GM23338 (cell line): ENCODE measurements around the gene ATG9B. TPM values are rescaled to one million over a fixed set of nuclear protein-coding genes. Genes with fewer than 3 reads are reported as not detected.

Source experiments
- ATAC-seq: fragments of 200-7000 bp; cut with Tn5 transposase; 3 replicates; pipeline ENCODE4 v1.9.1; 2020
- DNase-seq: peaks from one replicate; pipeline ENCODE4 v3.0.0-alpha.2; 2015; ENCODE audit warnings: low spot score
- H2AFZ ChIP-seq: fragments of 200-600 bp; sonication (generic); 2 replicates; pipeline ENCODE4 v1.8.0; 2016; ENCODE audit warnings: antibody characterized with exemption, mild to moderate bottlenecking, moderate library complexity
- H3F3A ChIP-seq: fragments of 200-600 bp; sonication (generic); replicated peaks from 2 replicates; pipeline ENCODE4 v1.8.0; 2017; ENCODE audit warnings: antibody characterized with exemption, mixed run types, low read depth
- H3K27ac ChIP-seq: fragments of 200-600 bp; sonication (generic); 2 replicates; pipeline ENCODE4 v1.6.1; 2016; ENCODE audit warnings: low read depth
- H3K27me3 ChIP-seq: fragments of 200-600 bp; sonication (generic); 2 replicates; pipeline ENCODE4 v1.8.0; 2016; ENCODE audit warnings: mild to moderate bottlenecking, mixed run types, moderate library complexity; ENCODE audit not compliant: insufficient read depth
- H3K36me3 ChIP-seq: fragments of 200-600 bp; sonication (generic); 2 replicates; pipeline ENCODE4 v1.8.0; 2016; ENCODE audit warnings: mild to moderate bottlenecking; ENCODE audit not compliant: insufficient read depth
- H3K4me1 ChIP-seq: fragments of 200-600 bp; sonication (generic); 2 replicates; pipeline ENCODE4 v1.8.0; 2016; ENCODE audit warnings: mild to moderate bottlenecking, moderate library complexity; ENCODE audit not compliant: insufficient read depth
- H3K4me2 ChIP-seq: fragments of 200-600 bp; sonication (generic); 2 replicates; pipeline ENCODE4 v1.7.1; 2017; ENCODE audit warnings: mixed run types
- H3K4me3 ChIP-seq: fragments of 200-600 bp; sonication (generic); 2 replicates; pipeline ENCODE4 v1.6.1; 2016; ENCODE audit warnings: mixed run types
- H3K79me2 ChIP-seq: fragments of 200-600 bp; sonication (generic); replicated peaks from 2 replicates; pipeline ENCODE4 v1.8.0; 2017; ENCODE audit warnings: mild to moderate bottlenecking; ENCODE audit not compliant: insufficient read depth
- H3K9me2 ChIP-seq: fragments of 200-600 bp; sonication (generic); 2 replicates; pipeline ENCODE4 v1.8.0; 2017; ENCODE audit not compliant: insufficient read depth
- H4K20me1 ChIP-seq: fragments of 200-600 bp; sonication (generic); replicated peaks from 2 replicates; pipeline ENCODE4 v1.8.0; 2017; ENCODE audit warnings: mild to moderate bottlenecking; ENCODE audit not compliant: insufficient read depth
- H3K27ac Mint-ChIP-seq: 2 replicates; pipeline ENCODE4 v1.8.0; 2020; ENCODE audit warnings: inconsistent platforms, mild to moderate bottlenecking, moderate library complexity, mixed read lengths
- H3K27me3 Mint-ChIP-seq: 3 replicates; pipeline ENCODE4 v1.8.0; 2022; ENCODE audit warnings: low read depth, mild to moderate bottlenecking, moderate library complexity, mixed read lengths, inconsistent platforms; ENCODE audit not compliant: insufficient read depth, poor library complexity
- H3K36me3 Mint-ChIP-seq: 3 replicates; pipeline ENCODE4 v1.8.0; 2021; ENCODE audit warnings: low read depth, mild to moderate bottlenecking, inconsistent platforms, moderate library complexity, mixed read lengths
- H3K4me1 Mint-ChIP-seq: 3 replicates; pipeline ENCODE4 v1.8.0; 2020; ENCODE audit warnings: mild to moderate bottlenecking, inconsistent platforms, mixed read lengths
- H3K4me3 Mint-ChIP-seq: 3 replicates; pipeline ENCODE4 v1.8.0; 2021; ENCODE audit warnings: moderate library complexity, mild to moderate bottlenecking, inconsistent platforms, mixed read lengths
- H3K9me3 Mint-ChIP-seq: 3 replicates; pipeline ENCODE4 v1.8.0; 2020; ENCODE audit warnings: moderate library complexity, mild to moderate bottlenecking, inconsistent platforms, mixed read lengths
- CREB1 ChIP-seq: fragments of 250-450 bp; sonication (Bioruptor Pico); IDR thresholded peaks from 2 replicates; pipeline ENCODE4 v1.5.0; 2020; ENCODE audit warnings: low read depth, mild to moderate bottlenecking, moderate library complexity
- ETS1 ChIP-seq: IDR thresholded peaks from 2 replicates; pipeline ENCODE4 v1.6.1; 2016; ENCODE audit warnings: antibody characterized with exemption
- EZH2 ChIP-seq: fragments of 200-600 bp; sonication (generic); IDR thresholded peaks from one replicate; pipeline ENCODE4 v1.8.0; 2017; ENCODE audit warnings: antibody characterized with exemption, mild to moderate bottlenecking, low read depth; ENCODE audit not compliant: unreplicated experiment
- JUNB ChIP-seq: IDR thresholded peaks from one replicate; pipeline ENCODE4 v1.6.1; 2016; ENCODE audit warnings: antibody characterized with exemption; ENCODE audit not compliant: unreplicated experiment
- NANOG ChIP-seq: IDR thresholded peaks from 2 replicates; pipeline ENCODE4 v1.6.1; 2016; ENCODE audit warnings: antibody characterized with exemption, borderline replicate concordance
- POLR2AphosphoS5 ChIP-seq: IDR thresholded peaks from 2 replicates; pipeline ENCODE4 v1.6.1; 2016; ENCODE audit warnings: antibody characterized with exemption, low read depth
- REST ChIP-seq: IDR thresholded peaks from one replicate; pipeline ENCODE4 v1.6.1; 2018; ENCODE audit warnings: antibody characterized with exemption; ENCODE audit not compliant: unreplicated experiment
- STAT1 ChIP-seq: IDR thresholded peaks from one replicate; pipeline ENCODE4 v1.6.1; 2016; ENCODE audit warnings: antibody characterized with exemption; ENCODE audit not compliant: unreplicated experiment
- ZNF114 ChIP-seq: fragments of 250-450 bp; sonication (Bioruptor Pico); IDR thresholded peaks from 2 replicates; pipeline ENCODE4 v1.5.0; 2020; ENCODE audit warnings: mild to moderate bottlenecking, moderate library complexity
- ZNF331 ChIP-seq: fragments of 250-450 bp; sonication (Bioruptor Pico); IDR thresholded peaks from 2 replicates; pipeline ENCODE4 v1.5.0; 2020; ENCODE audit warnings: low read depth, mild to moderate bottlenecking, moderate library complexity
- ZNF462 ChIP-seq: fragments of 250-450 bp; sonication (Bioruptor Pico); IDR thresholded peaks from 2 replicates; pipeline ENCODE4 v1.5.0; 2020; ENCODE audit warnings: mild to moderate bottlenecking, moderate library complexity
- polyA plus RNA-seq: library from polyadenylated mRNA; unstranded; fragments of >200 nt; fragmentation: Nextera tagmentation; extraction: Ambion mirVana; gene quantifications from 2 replicates; pipeline ENCODE4 v1.2.1, GENCODE V29; 2016
- total RNA-seq: library from RNA; depleted of rRNA; stranded (reverse); fragments of >200 nt; shearing (Covaris generic); gene quantifications from 2 replicates; pipeline ENCODE4 v1.2.3, GENCODE V29; 2014

ATG9B gene
- total and polyA plus RNA-seq, 2 experiments from 2014 or later: 1.2 to 3.4 TPM

GRCh38 chr7:150972023-150972468 lies 52.2 kb downstream of the ATG9B start:
- no peak overlapping the region for H3K4me3 ChIP-seq
- H3K36me3 Mint-ChIP-seq: no peaks in the 10 kb centered on the region
- H3K9me3 Mint-ChIP-seq: no peaks in the 10 kb centered on the region
- H3F3A ChIP-seq: no peaks in the 10 kb centered on the region
- no peak overlapping the region for H3K4me3 Mint-ChIP-seq
- H3K27ac ChIP-seq: no peak overlapping the region
- peaks cover 55% of the 10 kb centered on the region for H3K4me1 Mint-ChIP-seq
- ATAC-seq (no peak), DNase-seq (no peak)
- no peak overlapping the region for H2AFZ ChIP-seq
- H3K4me1 ChIP-seq: peaks cover 37% of the 10 kb centered on the region
- H3K79me2 ChIP-seq: no peaks in the 10 kb centered on the region
- no peak overlapping the region for H3K4me2 ChIP-seq
- no peak overlapping the region for H3K27ac Mint-ChIP-seq
- no peaks in the 10 kb centered on the region for H4K20me1 ChIP-seq
- H3K27me3 Mint-ChIP-seq: peaks cover 35% of the 10 kb centered on the region
- peaks cover 26% of the 10 kb centered on the region for H3K27me3 ChIP-seq
- TF ChIP-seq ETS1 (no peak), REST (no peak), STAT1 (no peak), POLR2AphosphoS5 (no peak), ZNF331 (no peak)
- H3K9me2 ChIP-seq: no peaks in the 10 kb centered on the region
- H3K36me3 ChIP-seq: no peaks in the 10 kb centered on the region

GRCh38 chr7:150971242-150972022 lies 52.9 kb downstream of the ATG9B start:
- Histone ChIP-seq H4K20me1 (no peaks in the 10 kb centered on the region), H3K27ac (no peak overlapping the region), H3K4me1 (peaks cover 31% of the 10 kb centered on the region), H3K27me3 (peaks cover 20% of the 10 kb centered on the region), H3F3A (no peaks in the 10 kb centered on the region), H3K79me2 (no peaks in the 10 kb centered on the region), H3K9me2 (no peaks in the 10 kb centered on the region), H3K36me3 (no peaks in the 10 kb centered on the region), H2AFZ (no peak overlapping the region), H3K4me3 (no peak overlapping the region), H3K4me2 (no peak overlapping the region)
- Mint-ChIP-seq H3K27me3 (peaks cover 29% of the 10 kb centered on the region), H3K36me3 (no peaks in the 10 kb centered on the region), H3K4me3 (no peak overlapping the region), H3K9me3 (no peaks in the 10 kb centered on the region), H3K4me1 (peaks cover 49% of the 10 kb centered on the region), H3K27ac (no peak overlapping the region; the same call in 1 of the 2 replicates)
- ATAC-seq (no peak), DNase-seq (no peak)
- TF ChIP-seq ZNF462 (CRISPR knock-in tag) (no peak), POLR2AphosphoS5 (no peak), NANOG (no peak), ZNF331 (no peak), STAT1 (no peak), CREB1 (CRISPR knock-in tag) (no peak), JUNB (no peak), ZNF114 (CRISPR knock-in tag) (no peak), EZH2 (no peak)
